HG02870 (cell line): ENCODE results near the gene C1GALT1C1L.
"Not testable (repeated sequence)": the region's sequence is repeated elsewhere in the genome, so short reads cannot be mapped to it uniquely, and the experiment has no call there.

Experiments
- ATAC-seq: cut with Tn5 transposase; IDR thresholded peaks from one replicate; pipeline ENCODE4 v1.9.1; 2021; ENCODE audit warnings: mild to moderate bottlenecking, moderate library complexity; ENCODE audit not compliant: unreplicated experiment

C1GALT1C1L gene

GRCh38 chr2:43676322-43677050 lies at the start of gene C1GALT1C1L:
C1GALT1C1L (minus strand) TSS chr2:43676429; CDS start chr2:43676322, 107 bp downstream.
- no peak for ATAC-seq

- ATAC-seq, result no peak
Observed at GRCh38 chr2:43725711-43726246, 49.5 kb upstream of the C1GALT1C1L start.

- ATAC-seq, result no peak
Observed at GRCh38 chr2:43724728-43725526, 48.7 kb upstream of the C1GALT1C1L start.

GRCh38 chr2:43718530-43719124 lies 42.4 kb upstream of the C1GALT1C1L start:
- ATAC-seq, result peak; percentile 66

- ATAC-seq, result no peak
Observed at GRCh38 chr2:43717322-43717721, 41.1 kb upstream of the C1GALT1C1L start.

- no peak for ATAC-seq
Observed at GRCh38 chr2:43715300-43716098, 39.3 kb upstream of the C1GALT1C1L start.

- ATAC-seq, result no peak
Observed at GRCh38 chr2:43714164-43714563, 37.9 kb upstream of the C1GALT1C1L start.

GRCh38 chr2:43710866-43711265 lies 34.6 kb upstream of the C1GALT1C1L start:
- ATAC-seq, result no peak

- no peak for ATAC-seq
Observed at GRCh38 chr2:43708891-43709290, 32.7 kb upstream of the C1GALT1C1L start.

GRCh38 chr2:43708178-43708577 lies 31.9 kb upstream of the C1GALT1C1L start:
- no peak for ATAC-seq

GRCh38 chr2:43707255-43708015 lies 31.2 kb upstream of the C1GALT1C1L start:
- ATAC-seq, result no peak

GRCh38 chr2:43701111-43701510 lies 24.9 kb upstream of the C1GALT1C1L start:
- no peak for ATAC-seq

GRCh38 chr2:43699761-43700160 lies 23.5 kb upstream of the C1GALT1C1L start:
- ATAC-seq, result no peak

GRCh38 chr2:43698140-43698539 lies 21.9 kb upstream of the C1GALT1C1L start:
- not testable (repeated sequence) for ATAC-seq

- no peak for ATAC-seq
Observed at GRCh38 chr2:43692428-43692994, 16.3 kb upstream of the C1GALT1C1L start.

- no peak for ATAC-seq
Observed at GRCh38 chr2:43689999-43690398, 13.8 kb upstream of the C1GALT1C1L start.

- no peak for ATAC-seq
Observed at GRCh38 chr2:43685357-43685756, 9.1 kb upstream of the C1GALT1C1L start.

GRCh38 chr2:43677783-43678182 lies 1.6 kb upstream of the C1GALT1C1L start:
- ATAC-seq, result not testable (repeated sequence)

GRCh38 chr2:43675646-43676321 lies 445 bp downstream of the C1GALT1C1L start:
- no peak for ATAC-seq
